Astrocyte (in vitro differentiated cells and primary cell): ENCODE results near the gene P4HA3.

Experiments
- CTCF ChIP-seq: IDR thresholded peaks from 2 replicates; pipeline ENCODE4 v1.5.1; 2011; ENCODE audit warnings: low read depth, mild to moderate bottlenecking, inconsistent platforms, low read length, moderate library complexity; ENCODE audit not compliant: insufficient read depth
- EZH2 ChIP-seq: IDR thresholded peaks from 2 replicates; pipeline ENCODE4 v1.6.1; 2012; ENCODE audit warnings: mild to moderate bottlenecking, low read length, inconsistent platforms; ENCODE audit not compliant: insufficient read depth

GRCh38 chr11:74221816-74222215 is 89.6 kb downstream of the P4HA3 start:
- TF ChIP-seq CTCF (no peak), EZH2 (no peak)
